ENCODE measurements around the gene KMT2D.
"Not testable (repeated sequence)": the region's sequence is repeated elsewhere in the genome, so short reads cannot be mapped to it uniquely, and the experiment has no call there.

GRCh38 chr12:49061916-49062315 is 1.3 kb upstream of the KMT2D start:
- not testable (repeated sequence) for TF ChIP-seq CTCF, EZH2 (IDR thresholded peaks at IDR 0.05)
